GF-D8 (cell line): Measurements from ENCODE around the gene ALDH8A1.

ENCODE experiments used
- DNase-seq: peaks from one replicate; lab custom pipeline; 2025; lab: John Stamatoyannopoulos, UW

Gene ALDH8A1

GRCh38 chr6:134949927-134950326 is at the start of gene ALDH8A1:
ALDH8A1 (minus strand) TSS chr6:134950101; CDS start chr6:134950053, 48 bp downstream.
- DNase-seq: no peak

- DNase-seq: no peak
Observed at GRCh38 chr6:134999107-134999506, 49.2 kb upstream of the ALDH8A1 start.

- no peak for DNase-seq
Observed at GRCh38 chr6:134997133-134997995, 47.5 kb upstream of the ALDH8A1 start.

- no peak for DNase-seq
Observed at GRCh38 chr6:134995536-134995935, 45.6 kb upstream of the ALDH8A1 start.

GRCh38 chr6:134994431-134994830 is 44.5 kb upstream of the ALDH8A1 start:
- DNase-seq: no peak

GRCh38 chr6:134992155-134992554 is 42.3 kb upstream of the ALDH8A1 start:
- no peak for DNase-seq

- DNase-seq: no peak
Observed at GRCh38 chr6:134990262-134990661, 40.4 kb upstream of the ALDH8A1 start.

- peak; percentile 5 for DNase-seq
Observed at GRCh38 chr6:134984821-134985220, 34.9 kb upstream of the ALDH8A1 start.

GRCh38 chr6:134983823-134984222 is 33.9 kb upstream of the ALDH8A1 start:
- no peak for DNase-seq

GRCh38 chr6:134982161-134982560 is 32.3 kb upstream of the ALDH8A1 start:
- DNase-seq: no peak

- no peak for DNase-seq
Observed at GRCh38 chr6:134980846-134981245, 30.9 kb upstream of the ALDH8A1 start.

- DNase-seq: no peak
Observed at GRCh38 chr6:134979142-134979541, 29.2 kb upstream of the ALDH8A1 start.

GRCh38 chr6:134974370-134974769 is 24.5 kb upstream of the ALDH8A1 start:
- no peak for DNase-seq

GRCh38 chr6:134967711-134968110 is 17.8 kb upstream of the ALDH8A1 start:
- DNase-seq: no peak

GRCh38 chr6:134964451-134965203 is 14.7 kb upstream of the ALDH8A1 start:
- no peak for DNase-seq

- DNase-seq: no peak
Observed at GRCh38 chr6:134962421-134962820, 12.5 kb upstream of the ALDH8A1 start.

GRCh38 chr6:134961366-134961765 is 11.5 kb upstream of the ALDH8A1 start:
- no peak for DNase-seq

- no peak for DNase-seq
Observed at GRCh38 chr6:134959603-134960002, 9.7 kb upstream of the ALDH8A1 start.

GRCh38 chr6:134956676-134957075 is 6.8 kb upstream of the ALDH8A1 start:
- DNase-seq: no peak

GRCh38 chr6:134956032-134956431 is 6.1 kb upstream of the ALDH8A1 start:
- DNase-seq: no peak

GRCh38 chr6:134954272-134955000 is 4.5 kb upstream of the ALDH8A1 start:
- DNase-seq: no peak

- no peak for DNase-seq
Observed at GRCh38 chr6:134951494-134952263, 1.8 kb upstream of the ALDH8A1 start.
